Stimulated activated memory B cell treated with anti-CD40 and anti-IgM and Interleukin-4, amounts not matched to agents 10 μg/mL and 1 μg/mL and 100 μg/mL, for 72 hours (primary cell): ENCODE measurements around the gene DNM3.

ENCODE experiments used
- ATAC-seq: fragments of 150-1000 bp; cut with Tn5 transposase; 2 replicates; pipeline ENCODE4 v1.10.0; 2021
- H3K27ac Mint-ChIP-seq: one replicate; pipeline ENCODE4 v1.8.0; 2022; ENCODE audit warnings: mild to moderate bottlenecking, mixed read lengths
- H3K27me3 Mint-ChIP-seq: one replicate; pipeline ENCODE4 v1.8.0; 2022; ENCODE audit warnings: mixed read lengths
- H3K36me3 Mint-ChIP-seq: one replicate; pipeline ENCODE4 v1.8.0; 2022; ENCODE audit warnings: mixed read lengths
- H3K4me1 Mint-ChIP-seq: one replicate; pipeline ENCODE4 v1.8.0; 2022; ENCODE audit warnings: mixed read lengths
- H3K4me3 Mint-ChIP-seq: one replicate; pipeline ENCODE4 v1.8.0; 2022; ENCODE audit warnings: mild to moderate bottlenecking, moderate library complexity, mixed read lengths
- H3K9me3 Mint-ChIP-seq: one replicate; pipeline ENCODE4 v1.8.0; 2022; ENCODE audit warnings: mixed read lengths

Gene DNM3

GRCh38 chr1:172383536-172383935 is 542.2 kb downstream of the DNM3 start:
- Mint-ChIP-seq H3K9me3 (no peaks in the 10 kb centered on the region), H3K4me3 (no peak overlapping the region), H3K27me3 (no peaks in the 10 kb centered on the region), H3K36me3 (peaks cover 9% of the 10 kb centered on the region), H3K4me1 (peaks cover 31% of the 10 kb centered on the region), H3K27ac (peak overlapping the region; percentile 73)
- ATAC-seq: no peak

GRCh38 chr1:172384656-172385055 is 543.4 kb downstream of the DNM3 start:
- Mint-ChIP-seq H3K4me3 (no peak overlapping the region), H3K27ac (no peak overlapping the region), H3K27me3 (no peaks in the 10 kb centered on the region), H3K36me3 (peaks cover 12% of the 10 kb centered on the region), H3K4me1 (peaks cover 37% of the 10 kb centered on the region), H3K9me3 (no peaks in the 10 kb centered on the region)
- ATAC-seq: no peak

GRCh38 chr1:172386046-172386445 is 544.7 kb downstream of the DNM3 start:
- no peaks in the 10 kb centered on the region for H3K9me3 Mint-ChIP-seq
- peaks cover 41% of the 10 kb centered on the region for H3K4me1 Mint-ChIP-seq
- no peak overlapping the region for H3K4me3 Mint-ChIP-seq
- ATAC-seq: no peak
- H3K27me3 Mint-ChIP-seq: no peaks in the 10 kb centered on the region
- peak overlapping the region; percentile 100 for H3K27ac Mint-ChIP-seq
- H3K36me3 Mint-ChIP-seq: peaks cover 12% of the 10 kb centered on the region

GRCh38 chr1:172388490-172388889 is 547.2 kb downstream of the DNM3 start:
- H3K36me3 Mint-ChIP-seq: peaks cover 12% of the 10 kb centered on the region

GRCh38 chr1:172390301-172390682 is 549.0 kb downstream of the DNM3 start:
- H3K36me3 Mint-ChIP-seq: peaks cover 6% of the 10 kb centered on the region
- ATAC-seq: peak; percentile 39
- peak overlapping the region; percentile 100 for H3K27ac Mint-ChIP-seq
- no peaks in the 10 kb centered on the region for H3K27me3 Mint-ChIP-seq
- H3K9me3 Mint-ChIP-seq: no peaks in the 10 kb centered on the region
- H3K4me3 Mint-ChIP-seq: peak overlapping the region; percentile 98
- H3K4me1 Mint-ChIP-seq: peaks cover 64% of the 10 kb centered on the region

More at GRCh38 chr1:172388490-172388889, 547.2 kb downstream of the DNM3 start:
- H3K27me3 Mint-ChIP-seq: no peaks in the 10 kb centered on the region
- no peak for ATAC-seq
- H3K4me1 Mint-ChIP-seq: peaks cover 54% of the 10 kb centered on the region
- H3K27ac Mint-ChIP-seq: peak overlapping the region; percentile 100
- H3K9me3 Mint-ChIP-seq: no peaks in the 10 kb centered on the region
- H3K4me3 Mint-ChIP-seq: no peak overlapping the region

- peak; percentile 93 for ATAC-seq
- Mint-ChIP-seq H3K36me3 (peaks cover 5% of the 10 kb centered on the region), H3K9me3 (no peaks in the 10 kb centered on the region), H3K27me3 (no peaks in the 10 kb centered on the region), H3K27ac (peak overlapping the region; percentile 100), H3K4me1 (peaks cover 70% of the 10 kb centered on the region), H3K4me3 (peak overlapping the region; percentile 98)
Observed at GRCh38 chr1:172390683-172391551, 549.6 kb downstream of the DNM3 start.

- no peak for ATAC-seq
- H3K27ac Mint-ChIP-seq: peak overlapping the region; percentile 100
Observed at GRCh38 chr1:172391976-172392375, 550.7 kb downstream of the DNM3 start.

GRCh38 chr1:172393354-172393753 is 552.1 kb downstream of the DNM3 start:
- Mint-ChIP-seq H3K9me3 (no peaks in the 10 kb centered on the region), H3K27ac (peak overlapping the region; percentile 100), H3K36me3 (peaks cover 5% of the 10 kb centered on the region), H3K4me3 (peak overlapping the region; percentile 80), H3K27me3 (no peaks in the 10 kb centered on the region), H3K4me1 (peaks cover 84% of the 10 kb centered on the region)
- ATAC-seq: peak; percentile 67

More at GRCh38 chr1:172391976-172392375, 550.7 kb downstream of the DNM3 start:
- H3K9me3 Mint-ChIP-seq: no peaks in the 10 kb centered on the region
- H3K4me1 Mint-ChIP-seq: peaks cover 75% of the 10 kb centered on the region
- H3K36me3 Mint-ChIP-seq: peaks cover 5% of the 10 kb centered on the region
- no peaks in the 10 kb centered on the region for H3K27me3 Mint-ChIP-seq
- H3K4me3 Mint-ChIP-seq: no peak overlapping the region

- Mint-ChIP-seq H3K9me3 (no peaks in the 10 kb centered on the region), H3K27ac (peak overlapping the region; percentile 100), H3K4me3 (peak overlapping the region; percentile 80), H3K27me3 (no peaks in the 10 kb centered on the region), H3K36me3 (no peaks in the 10 kb centered on the region), H3K4me1 (peaks cover 88% of the 10 kb centered on the region)
- peak; percentile 79 for ATAC-seq
Observed at GRCh38 chr1:172394141-172394751, 552.9 kb downstream of the DNM3 start.

- no peak for ATAC-seq
- Mint-ChIP-seq H3K4me1 (peaks cover 86% of the 10 kb centered on the region), H3K27me3 (no peaks in the 10 kb centered on the region), H3K4me3 (peak overlapping the region; percentile 38), H3K9me3 (no peaks in the 10 kb centered on the region), H3K36me3 (no peaks in the 10 kb centered on the region), H3K27ac (peak overlapping the region; percentile 100)
Observed at GRCh38 chr1:172394811-172395210, 553.5 kb downstream of the DNM3 start.

GRCh38 chr1:172395576-172395975 is 554.3 kb downstream of the DNM3 start:
- ATAC-seq: no peak
- no peaks in the 10 kb centered on the region for H3K27me3 Mint-ChIP-seq
- peak overlapping the region; percentile 100 for H3K27ac Mint-ChIP-seq
- H3K4me3 Mint-ChIP-seq: no peak overlapping the region
- no peaks in the 10 kb centered on the region for H3K36me3 Mint-ChIP-seq
- H3K4me1 Mint-ChIP-seq: peaks cover 86% of the 10 kb centered on the region
- no peaks in the 10 kb centered on the region for H3K9me3 Mint-ChIP-seq

GRCh38 chr1:172397221-172397620 is 555.9 kb downstream of the DNM3 start:
- no peaks in the 10 kb centered on the region for H3K27me3 Mint-ChIP-seq
- no peak overlapping the region for H3K4me3 Mint-ChIP-seq
- H3K27ac Mint-ChIP-seq: peak overlapping the region; percentile 68
- H3K9me3 Mint-ChIP-seq: no peaks in the 10 kb centered on the region
- peak; percentile 54 for ATAC-seq
- no peaks in the 10 kb centered on the region for H3K36me3 Mint-ChIP-seq
- peaks cover 76% of the 10 kb centered on the region for H3K4me1 Mint-ChIP-seq

GRCh38 chr1:172397633-172398032 is 556.3 kb downstream of the DNM3 start:
- Mint-ChIP-seq H3K36me3 (no peaks in the 10 kb centered on the region), H3K4me3 (no peak overlapping the region), H3K27me3 (no peaks in the 10 kb centered on the region), H3K4me1 (peaks cover 71% of the 10 kb centered on the region), H3K27ac (peak overlapping the region; percentile 68), H3K9me3 (no peaks in the 10 kb centered on the region)
- ATAC-seq: no peak

- Mint-ChIP-seq H3K36me3 (no peaks in the 10 kb centered on the region), H3K27me3 (no peaks in the 10 kb centered on the region), H3K9me3 (no peaks in the 10 kb centered on the region), H3K4me3 (peak overlapping the region; percentile 56), H3K4me1 (peaks cover 66% of the 10 kb centered on the region), H3K27ac (peak overlapping the region; percentile 68)
- no peak for ATAC-seq
Observed at GRCh38 chr1:172398193-172398592, 556.9 kb downstream of the DNM3 start.

GRCh38 chr1:172398970-172399755 is 557.9 kb downstream of the DNM3 start:
- H3K4me3 Mint-ChIP-seq: peak overlapping the region; percentile 56
- H3K27me3 Mint-ChIP-seq: no peaks in the 10 kb centered on the region
- H3K27ac Mint-ChIP-seq: peak overlapping the region; percentile 68
- no peaks in the 10 kb centered on the region for H3K36me3 Mint-ChIP-seq
- peaks cover 56% of the 10 kb centered on the region for H3K4me1 Mint-ChIP-seq
- H3K9me3 Mint-ChIP-seq: no peaks in the 10 kb centered on the region
- ATAC-seq: peak; percentile 70
